Hepatocyte (in vitro differentiated cells): ENCODE results near the gene OR52E1.

Experiments
- EZH2 ChIP-seq: fragments of 200-600 bp; sonication (generic); IDR thresholded peaks from 2 replicates; pipeline ENCODE4 v1.6.1; 2016; ENCODE audit warnings: antibody characterized with exemption, mild to moderate bottlenecking, borderline replicate concordance
- TF ChIP-seq, protein P1 (sequence below): fragments of 200-600 bp; sonication (generic); IDR thresholded peaks from 2 replicates; pipeline ENCODE4 v1.5.1; 2016; ENCODE audit warnings: antibody characterized with exemption, mild to moderate bottlenecking; ENCODE audit not compliant: poor library complexity

DNA sequence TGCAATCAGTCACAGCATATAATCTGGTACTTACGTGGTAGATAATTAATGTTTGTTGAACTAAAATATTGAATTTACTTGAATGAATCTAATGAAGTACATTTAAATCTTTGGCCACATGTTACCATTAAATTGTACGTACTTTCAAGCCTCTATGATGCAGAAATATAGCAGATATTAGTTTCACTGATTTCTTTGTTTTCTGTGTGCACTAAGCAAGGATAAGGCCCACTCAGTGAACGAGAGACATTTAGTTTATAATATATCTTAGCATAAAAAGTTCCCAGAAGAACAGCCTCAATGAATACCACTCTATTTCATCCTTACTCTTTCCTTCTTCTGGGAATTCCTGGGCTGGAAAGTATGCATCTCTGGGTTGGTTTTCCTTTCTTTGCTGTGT is at the start of gene OR52E1:
- TF ChIP-seq, protein P1, sequence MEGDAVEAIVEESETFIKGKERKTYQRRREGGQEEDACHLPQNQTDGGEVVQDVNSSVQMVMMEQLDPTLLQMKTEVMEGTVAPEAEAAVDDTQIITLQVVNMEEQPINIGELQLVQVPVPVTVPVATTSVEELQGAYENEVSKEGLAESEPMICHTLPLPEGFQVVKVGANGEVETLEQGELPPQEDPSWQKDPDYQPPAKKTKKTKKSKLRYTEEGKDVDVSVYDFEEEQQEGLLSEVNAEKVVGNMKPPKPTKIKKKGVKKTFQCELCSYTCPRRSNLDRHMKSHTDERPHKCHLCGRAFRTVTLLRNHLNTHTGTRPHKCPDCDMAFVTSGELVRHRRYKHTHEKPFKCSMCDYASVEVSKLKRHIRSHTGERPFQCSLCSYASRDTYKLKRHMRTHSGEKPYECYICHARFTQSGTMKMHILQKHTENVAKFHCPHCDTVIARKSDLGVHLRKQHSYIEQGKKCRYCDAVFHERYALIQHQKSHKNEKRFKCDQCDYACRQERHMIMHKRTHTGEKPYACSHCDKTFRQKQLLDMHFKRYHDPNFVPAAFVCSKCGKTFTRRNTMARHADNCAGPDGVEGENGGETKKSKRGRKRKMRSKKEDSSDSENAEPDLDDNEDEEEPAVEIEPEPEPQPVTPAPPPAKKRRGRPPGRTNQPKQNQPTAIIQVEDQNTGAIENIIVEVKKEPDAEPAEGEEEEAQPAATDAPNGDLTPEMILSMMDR = no peak
- TF ChIP-seq EZH2 = no peak
